ACC112 (cell line): Measurements from ENCODE around the gene EHHADH.
"Not testable (repeated sequence)": the region's sequence is repeated elsewhere in the genome, so short reads cannot be mapped to it uniquely, and the experiment has no call there.

Experiments
- H2AFZ ChIP-seq: fragments of 200-600 bp; sonication (generic); one replicate; pipeline ENCODE4 v1.6.0; 2017; ENCODE audit warnings: antibody characterized with exemption, low read length; ENCODE audit not compliant: unreplicated experiment
- H3K27ac ChIP-seq: fragments of 200-600 bp; sonication (generic); 2 replicates; pipeline ENCODE4 v1.5.1; 2014; ENCODE audit warnings: low read depth, mild to moderate bottlenecking, antibody characterized with exemption, low read length, moderate library complexity
- H3K27me3 ChIP-seq: fragments of 200-600 bp; sonication (generic); 2 replicates; pipeline ENCODE4 v1.6.1; 2014; ENCODE audit warnings: mild to moderate bottlenecking, antibody characterized with exemption, low read length, moderate library complexity, mixed read lengths; ENCODE audit not compliant: insufficient read depth
- H3K36me3 ChIP-seq: fragments of 200-600 bp; sonication (generic); 2 replicates; pipeline ENCODE4 v1.6.1; 2016; ENCODE audit warnings: mild to moderate bottlenecking, antibody characterized with exemption, low read length, moderate library complexity, mixed read lengths; ENCODE audit not compliant: insufficient read depth
- H3K4me1 ChIP-seq: fragments of 200-600 bp; sonication (generic); one replicate; pipeline ENCODE4 v1.6.1; 2016; ENCODE audit warnings: low read length, mixed read lengths; ENCODE audit not compliant: insufficient read depth, unreplicated experiment, control insufficient read depth
- H3K4me3 ChIP-seq: fragments of 200-600 bp; sonication (generic); 2 replicates; pipeline ENCODE4 v1.5.1; 2014; ENCODE audit warnings: mild to moderate bottlenecking, low read depth, low read length
- H3K79me2 ChIP-seq: fragments of 200-600 bp; sonication (generic); one replicate; pipeline ENCODE4 v1.6.0; 2016; ENCODE audit warnings: low read length; ENCODE audit not compliant: control insufficient read depth, unreplicated experiment, insufficient read depth

Gene EHHADH

GRCh38 chr3:185253645-185254410 lies at the start of gene EHHADH:
TSS of gene EHHADH (minus strand) at chr3:185254049. CDS start at chr3:185254022, 27 bp downstream.
- H3K4me3 ChIP-seq, result peak within 1 kb of the TSS; percentile 94
- H3K27ac ChIP-seq, result no peak within 1 kb of the TSS
- H3K79me2 ChIP-seq, result no peaks in the 10 kb centered on the region
- peaks cover 4% of the 10 kb centered on the region for H3K4me1 ChIP-seq
- H3K27me3 ChIP-seq, result no peaks in the 10 kb centered on the region
- no peaks in the 10 kb centered on the region for H3K36me3 ChIP-seq
- peak within 1 kb of the TSS; percentile 93 for H2AFZ ChIP-seq

GRCh38 chr3:185299918-185300426 lies 46.1 kb upstream of the EHHADH start:
- not testable (repeated sequence) for H2AFZ ChIP-seq, H3K27ac ChIP-seq

GRCh38 chr3:185297867-185298266 lies 44.0 kb upstream of the EHHADH start:
- H3K36me3 ChIP-seq, result no peaks in the 10 kb centered on the region
- no peak overlapping the region for H3K4me3 ChIP-seq
- H3K79me2 ChIP-seq, result no peaks in the 10 kb centered on the region
- H3K4me1 ChIP-seq, result no peaks in the 10 kb centered on the region
- H2AFZ ChIP-seq, result no peak overlapping the region
- no peak overlapping the region for H3K27ac ChIP-seq
- H3K27me3 ChIP-seq, result no peaks in the 10 kb centered on the region

More at GRCh38 chr3:185299918-185300426, 46.1 kb upstream of the EHHADH start:
- not testable (repeated sequence) for H3K36me3 ChIP-seq, H3K27me3 ChIP-seq, H3K4me3 ChIP-seq, H3K79me2 ChIP-seq, H3K4me1 ChIP-seq

- Histone ChIP-seq H3K36me3 (no peaks in the 10 kb centered on the region), H2AFZ (no peak overlapping the region), H3K27ac (no peak overlapping the region)
Measured at GRCh38 chr3:185292238-185292637, 38.4 kb upstream of the EHHADH start.

DNA sequence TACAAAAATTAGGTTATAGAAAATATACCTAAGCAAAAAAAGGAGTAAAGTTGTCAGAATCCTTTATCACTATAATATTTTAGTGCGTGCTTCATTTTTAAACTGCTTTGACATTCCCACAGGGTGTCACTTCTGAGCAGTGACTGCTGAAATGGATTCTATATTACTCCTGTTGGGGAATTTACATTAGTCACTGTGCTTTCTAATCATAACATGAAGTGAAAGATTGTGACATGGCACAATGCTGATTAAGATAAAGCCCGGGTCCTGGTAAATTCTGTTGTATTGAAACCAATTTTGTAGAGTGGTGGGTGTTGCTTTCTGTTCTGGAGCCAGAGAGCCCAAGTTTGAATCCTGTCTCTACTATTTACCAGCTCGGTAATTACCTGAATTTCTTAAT lies 36.4 kb upstream of the EHHADH start:
- Histone ChIP-seq H3K4me3 (no peak overlapping the region), H2AFZ (no peak overlapping the region), H3K36me3 (0 out of 2 replicates have a peak, but pooled peaks cover 3% of the 10 kb centered on the region), H3K27me3 (no peaks in the 10 kb centered on the region), H3K79me2 (no peaks in the 10 kb centered on the region), H3K27ac (no peak overlapping the region), H3K4me1 (peaks cover 3% of the 10 kb centered on the region)

More at GRCh38 chr3:185292238-185292637, 38.4 kb upstream of the EHHADH start:
- Histone ChIP-seq H3K27me3 (no peaks in the 10 kb centered on the region), H3K79me2 (no peaks in the 10 kb centered on the region), H3K4me3 (no peak overlapping the region), H3K4me1 (no peaks in the 10 kb centered on the region)

- 0 out of 2 replicates have a peak, but pooled peaks cover 3% of the 10 kb centered on the region for H3K36me3 ChIP-seq
- H3K4me3 ChIP-seq, result peak overlapping the region; percentile 95
- H3K27ac ChIP-seq, result 0 out of 2 replicates have a peak overlapping the region, but pooled peaks have one; percentile 19
- no peaks in the 10 kb centered on the region for H3K27me3 ChIP-seq
- peaks cover 16% of the 10 kb centered on the region for H3K4me1 ChIP-seq
- peak overlapping the region; percentile 98 for H2AFZ ChIP-seq
- peaks cover 14% of the 10 kb centered on the region for H3K79me2 ChIP-seq
Measured at GRCh38 chr3:185283374-185283935, 29.6 kb upstream of the EHHADH start.

GRCh38 chr3:185282696-185283373 lies 29.0 kb upstream of the EHHADH start:
- Histone ChIP-seq H2AFZ (peak overlapping the region; percentile 98), H3K27ac (0 out of 2 replicates have a peak overlapping the region, but pooled peaks have one; percentile 19)

DNA sequence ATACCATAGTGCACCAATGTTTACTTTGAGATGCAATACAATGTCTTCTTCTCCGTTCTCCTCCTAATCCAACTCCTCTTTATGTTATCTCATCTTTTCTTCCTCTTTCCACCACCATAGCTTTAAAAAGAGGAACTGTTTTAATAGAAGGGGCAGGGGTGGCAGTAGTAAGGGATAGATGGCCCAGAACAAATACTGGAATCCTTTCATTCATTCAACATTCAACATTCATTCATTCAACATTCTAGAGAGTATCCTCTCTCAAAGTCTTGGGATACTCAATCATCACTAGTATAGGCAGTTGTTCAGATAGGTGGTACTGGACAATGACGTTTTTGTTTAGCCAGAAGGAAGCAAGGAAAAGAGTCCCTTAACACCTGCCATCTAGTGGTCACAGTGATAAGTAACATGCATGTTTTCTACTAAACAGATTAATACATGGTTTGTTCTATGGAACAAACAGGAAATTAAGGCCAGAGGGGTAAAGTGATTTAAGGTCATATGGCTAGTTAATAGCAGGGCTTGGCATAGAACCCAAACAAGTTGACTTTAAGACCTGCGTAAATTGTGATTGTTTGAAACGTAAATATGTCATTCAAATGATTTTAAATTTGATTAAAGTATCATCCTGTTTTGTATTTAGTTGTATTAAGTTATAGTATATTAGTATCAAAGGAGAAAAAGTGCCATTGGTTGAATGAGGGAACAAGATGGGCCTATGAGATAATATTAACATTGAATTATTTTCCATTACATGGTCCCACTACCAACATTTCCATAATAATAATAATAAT lies 26.9 kb upstream of the EHHADH start:
- H2AFZ ChIP-seq, result no peak overlapping the region
- H3K4me3 ChIP-seq, result peak overlapping the region; percentile 27; the same call in 1 of the 2 replicates
- peaks cover 14% of the 10 kb centered on the region for H3K79me2 ChIP-seq
- H3K36me3 ChIP-seq, result no peaks in the 10 kb centered on the region
- H3K27ac ChIP-seq, result no peak overlapping the region
- no peaks in the 10 kb centered on the region for H3K27me3 ChIP-seq
- peaks cover 16% of the 10 kb centered on the region for H3K4me1 ChIP-seq

More at GRCh38 chr3:185282696-185283373, 29.0 kb upstream of the EHHADH start:
- peak overlapping the region; percentile 95 for H3K4me3 ChIP-seq
- no peaks in the 10 kb centered on the region for H3K27me3 ChIP-seq
- peaks cover 16% of the 10 kb centered on the region for H3K4me1 ChIP-seq
- H3K79me2 ChIP-seq, result peaks cover 14% of the 10 kb centered on the region
- 0 out of 2 replicates have a peak, but pooled peaks cover 3% of the 10 kb centered on the region for H3K36me3 ChIP-seq

DNA sequence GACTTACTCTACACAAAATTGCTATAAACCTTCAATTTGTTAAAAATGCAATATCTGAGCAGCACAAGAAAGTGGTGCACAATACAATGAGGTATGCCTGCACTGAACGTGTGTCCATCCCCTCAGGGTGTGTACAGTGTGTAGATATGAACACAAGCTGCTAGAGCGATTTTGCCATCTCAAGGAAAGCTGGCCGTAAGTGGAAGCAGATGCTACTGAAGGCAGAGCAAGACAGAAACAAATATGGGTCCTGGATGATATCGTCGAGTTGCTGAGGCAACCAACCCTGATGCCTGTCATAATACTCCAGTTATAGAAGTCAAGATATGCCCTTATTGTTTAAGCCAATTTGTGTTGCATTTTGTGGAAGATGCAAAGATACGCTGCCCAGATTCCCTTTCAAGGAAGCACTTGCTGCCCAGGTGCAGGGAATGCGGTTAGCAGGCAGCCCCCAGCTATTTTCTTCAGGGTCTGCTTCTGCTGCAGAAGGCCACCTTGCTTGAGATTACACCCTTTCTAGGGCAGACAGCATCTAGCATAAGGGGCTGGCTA lies 25.8 kb upstream of the EHHADH start:
- no peak overlapping the region for H3K27ac ChIP-seq
- no peak overlapping the region for H2AFZ ChIP-seq
- H3K36me3 ChIP-seq, result no peaks in the 10 kb centered on the region

More for the DNA sequence above, 25.8 kb upstream of the EHHADH start:
- Histone ChIP-seq H3K27me3 (peaks cover 7% of the 10 kb centered on the region; the same call in 1 of the 2 replicates), H3K79me2 (peaks cover 14% of the 10 kb centered on the region), H3K4me1 (peaks cover 11% of the 10 kb centered on the region), H3K4me3 (no peak overlapping the region)
